HG03095 (cell line): ENCODE results near the gene ANKDD1B.
"Not testable (repeated sequence)": the region's sequence is repeated elsewhere in the genome, so short reads cannot be mapped to it uniquely, and the experiment has no call there.

Experiments
- ATAC-seq: cut with Tn5 transposase; IDR thresholded peaks from one replicate; pipeline ENCODE4 v1.9.1; 2021; ENCODE audit warnings: moderate library complexity; ENCODE audit not compliant: unreplicated experiment

ANKDD1B gene

DNA sequence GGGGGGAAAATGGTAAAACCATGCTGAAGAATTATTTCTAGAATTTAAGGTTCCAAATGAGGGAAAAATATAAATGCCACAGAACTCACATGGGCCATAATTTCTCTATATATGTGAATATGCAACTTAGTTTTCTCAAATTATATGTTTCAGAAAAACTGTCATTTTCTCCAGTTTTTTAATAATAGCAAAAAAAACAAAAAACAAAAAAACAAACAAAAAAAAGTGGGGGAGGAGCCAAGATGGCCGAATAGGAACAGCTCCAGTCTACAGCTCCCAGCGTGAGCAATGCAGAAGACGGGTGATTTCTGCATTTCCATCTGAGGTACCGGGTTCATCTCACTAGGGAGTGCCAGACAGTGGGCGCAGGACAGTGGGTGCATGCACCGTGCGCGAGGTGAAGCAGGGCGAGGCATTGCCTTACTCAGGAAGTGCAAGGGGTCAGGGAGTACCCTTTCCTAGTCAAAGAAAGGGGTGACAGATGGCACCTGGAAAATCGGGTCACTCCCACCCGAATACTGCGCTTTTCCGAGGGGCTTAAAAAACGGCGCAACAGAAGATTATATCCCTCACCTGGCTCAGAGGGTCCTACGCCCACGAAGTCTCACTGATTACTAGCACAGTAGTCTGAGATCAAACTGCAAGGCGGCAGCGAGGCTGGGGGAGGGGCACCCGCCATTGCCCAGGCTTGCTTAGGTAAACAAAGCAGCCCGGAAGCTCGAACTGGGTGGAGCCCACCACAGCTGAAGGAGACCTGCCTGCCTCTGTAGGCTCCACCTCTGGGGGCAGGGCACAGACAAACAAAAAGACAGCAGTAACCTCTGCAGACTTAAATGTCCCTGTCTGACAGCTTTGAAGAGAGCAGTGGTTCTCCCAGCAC, 84.5 kb downstream of the ANKDD1B start:
- ATAC-seq, result not testable (repeated sequence)

DNA sequence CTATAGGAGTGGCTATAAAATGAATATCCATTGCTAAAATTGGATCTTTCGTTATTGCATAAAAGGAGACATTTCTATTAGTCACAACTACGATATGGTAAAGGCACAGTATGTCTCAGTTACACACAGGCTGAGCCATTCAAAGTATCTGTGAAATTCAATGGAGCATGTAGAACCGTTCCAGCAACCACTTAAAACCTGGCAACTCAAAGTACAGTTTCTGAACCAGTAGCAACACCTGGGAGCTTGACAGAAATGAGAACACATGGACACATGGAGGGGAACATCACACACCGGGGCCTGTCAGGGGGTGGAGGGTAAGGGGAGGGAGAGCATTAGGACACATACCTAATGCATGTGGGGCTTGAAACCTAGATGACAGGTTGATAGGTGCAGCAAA, 90.6 kb downstream of the ANKDD1B start:
- no peak for ATAC-seq

DNA sequence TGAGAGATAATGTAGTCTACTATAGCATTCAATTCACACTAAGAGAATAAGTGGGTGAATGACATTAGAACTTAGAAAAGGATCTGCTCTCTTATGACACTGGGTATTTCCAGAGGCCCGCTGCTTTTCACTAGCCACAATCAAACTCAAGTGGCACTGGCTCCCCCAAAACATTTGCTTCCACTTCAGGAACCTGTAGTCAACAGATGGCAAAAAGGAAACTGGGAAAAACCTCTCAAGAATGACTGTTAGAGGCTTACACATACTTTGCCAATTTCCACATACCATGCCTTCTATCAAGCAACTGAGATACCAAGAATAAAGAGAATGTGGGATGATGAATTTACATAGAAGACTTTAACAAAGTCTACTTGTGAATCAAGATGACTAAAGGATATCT, 94.8 kb downstream of the ANKDD1B start:
- ATAC-seq, result no peak

DNA sequence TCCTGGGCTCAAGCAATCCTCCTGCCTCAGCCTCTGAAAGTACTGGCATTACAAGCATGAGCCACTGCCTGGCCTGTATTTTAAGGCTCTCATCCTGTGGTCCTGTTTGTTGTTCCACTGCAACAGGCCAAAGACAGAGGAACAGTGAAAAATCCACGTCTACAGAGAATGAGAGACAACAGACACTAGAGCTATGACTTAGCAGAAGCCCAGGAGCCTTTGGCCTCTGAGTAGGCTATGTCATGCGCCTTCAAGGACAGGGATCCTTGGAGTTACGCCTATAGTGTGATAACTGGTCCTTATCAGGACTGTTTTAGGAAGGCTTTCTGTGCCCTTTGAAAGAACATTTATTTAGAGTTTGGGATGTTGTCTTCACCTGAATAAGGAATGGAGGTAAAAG, 95.5 kb downstream of the ANKDD1B start:
- no peak for ATAC-seq

DNA sequence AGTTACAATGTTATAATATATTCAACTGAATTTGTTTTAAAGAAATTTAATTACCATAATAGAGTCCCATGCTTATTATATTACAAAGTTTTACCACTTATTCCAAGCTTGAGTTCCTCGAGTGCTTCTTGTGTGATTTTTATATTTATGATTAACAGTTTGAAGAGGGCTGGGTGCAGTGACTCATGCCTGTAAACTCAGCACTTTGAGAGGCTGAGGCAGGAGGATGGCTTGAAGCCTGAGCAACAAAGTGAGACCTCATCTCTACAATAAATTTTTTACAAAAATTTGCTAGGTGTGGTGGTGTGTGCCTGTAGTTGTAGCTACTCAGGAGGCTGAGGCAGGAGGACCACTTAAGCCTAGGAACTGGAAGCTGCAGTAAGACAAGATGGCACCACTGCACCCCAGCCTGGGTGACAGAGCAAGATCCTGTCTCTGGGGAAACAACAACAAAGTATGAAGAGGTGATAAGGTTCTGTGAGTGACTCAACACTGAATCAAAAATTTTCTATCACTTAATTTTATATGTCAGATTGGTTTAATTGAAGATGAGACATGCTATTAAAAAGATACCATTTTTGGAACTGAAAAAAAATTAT, 96.8 kb downstream of the ANKDD1B start:
- ATAC-seq, result no peak

DNA sequence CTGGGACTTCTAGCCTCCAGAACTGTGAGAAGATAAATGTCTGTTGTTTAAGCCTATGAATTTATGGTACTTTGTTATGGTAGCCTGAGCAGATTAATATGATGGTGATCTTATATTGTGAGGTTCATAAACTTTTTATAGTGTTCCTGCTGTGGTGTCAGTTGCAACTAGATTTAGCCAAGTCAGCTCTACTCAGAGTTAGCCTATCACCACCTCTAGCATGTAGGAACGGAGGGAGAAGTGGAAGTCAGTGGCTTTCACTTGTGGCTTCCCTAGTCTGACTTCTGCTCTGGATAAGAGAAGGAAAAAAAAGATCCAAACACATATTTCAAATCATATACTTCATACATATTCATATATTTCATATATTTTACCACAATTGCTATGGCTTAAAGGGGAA, 99.4 kb downstream of the ANKDD1B start:
- ATAC-seq, result no peak

DNA sequence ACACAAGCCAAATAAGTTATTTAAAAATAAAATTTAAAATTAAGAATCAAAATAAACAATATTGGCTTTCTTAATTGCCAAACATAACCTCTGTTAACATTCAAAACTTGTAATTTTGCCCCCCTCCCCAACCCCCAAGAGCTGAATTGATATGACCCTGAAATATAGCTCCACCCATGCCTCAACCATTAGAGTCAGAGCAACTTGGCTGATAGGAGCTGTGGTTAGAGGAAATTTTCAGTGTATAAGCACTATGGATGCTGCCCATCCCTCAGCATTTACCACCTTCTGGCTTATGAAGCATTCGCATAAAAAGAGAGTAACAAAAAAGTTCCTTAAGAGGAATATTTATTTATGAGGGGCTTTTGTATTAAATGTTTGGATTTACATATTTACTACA, 99.9 kb downstream of the ANKDD1B start:
- no peak for ATAC-seq

DNA sequence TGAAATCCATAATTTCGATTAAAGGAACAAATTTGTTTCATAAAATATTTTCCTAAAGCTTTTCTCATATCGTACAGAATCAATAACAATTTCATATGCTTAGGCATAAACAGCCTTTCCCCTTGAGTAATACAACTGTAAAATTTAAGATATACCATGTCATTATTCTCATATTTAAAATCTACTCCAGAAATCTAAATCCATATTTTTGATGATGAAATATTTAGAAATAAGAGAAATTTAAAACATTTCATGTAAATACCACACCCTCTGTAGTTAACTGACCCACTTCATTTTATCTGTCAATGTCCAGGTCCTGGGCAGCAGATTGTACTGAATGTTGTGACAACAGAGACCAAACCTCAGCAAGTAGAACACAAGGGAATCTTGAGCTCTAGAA, 100.8 kb downstream of the ANKDD1B start:
- no peak for ATAC-seq

DNA sequence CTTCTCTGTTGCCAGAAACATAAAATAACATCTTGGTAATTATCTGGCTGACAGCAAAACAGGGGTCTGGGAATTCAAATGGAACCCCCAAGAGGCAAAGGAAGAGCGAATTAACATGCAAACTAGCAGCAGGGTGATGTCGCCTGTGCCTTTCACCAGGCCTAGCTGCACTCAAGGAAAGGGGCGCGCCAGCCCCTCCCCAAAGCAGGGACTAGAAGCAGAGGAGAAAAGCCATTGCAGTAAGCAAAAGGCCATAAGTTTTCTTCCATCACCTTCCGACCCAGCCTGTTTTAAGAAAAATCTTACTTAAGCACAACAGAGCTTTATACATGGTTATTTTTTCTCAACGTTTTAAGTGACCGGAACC, 105.4 kb downstream of the ANKDD1B start:
- peak; percentile 10 for ATAC-seq

DNA sequence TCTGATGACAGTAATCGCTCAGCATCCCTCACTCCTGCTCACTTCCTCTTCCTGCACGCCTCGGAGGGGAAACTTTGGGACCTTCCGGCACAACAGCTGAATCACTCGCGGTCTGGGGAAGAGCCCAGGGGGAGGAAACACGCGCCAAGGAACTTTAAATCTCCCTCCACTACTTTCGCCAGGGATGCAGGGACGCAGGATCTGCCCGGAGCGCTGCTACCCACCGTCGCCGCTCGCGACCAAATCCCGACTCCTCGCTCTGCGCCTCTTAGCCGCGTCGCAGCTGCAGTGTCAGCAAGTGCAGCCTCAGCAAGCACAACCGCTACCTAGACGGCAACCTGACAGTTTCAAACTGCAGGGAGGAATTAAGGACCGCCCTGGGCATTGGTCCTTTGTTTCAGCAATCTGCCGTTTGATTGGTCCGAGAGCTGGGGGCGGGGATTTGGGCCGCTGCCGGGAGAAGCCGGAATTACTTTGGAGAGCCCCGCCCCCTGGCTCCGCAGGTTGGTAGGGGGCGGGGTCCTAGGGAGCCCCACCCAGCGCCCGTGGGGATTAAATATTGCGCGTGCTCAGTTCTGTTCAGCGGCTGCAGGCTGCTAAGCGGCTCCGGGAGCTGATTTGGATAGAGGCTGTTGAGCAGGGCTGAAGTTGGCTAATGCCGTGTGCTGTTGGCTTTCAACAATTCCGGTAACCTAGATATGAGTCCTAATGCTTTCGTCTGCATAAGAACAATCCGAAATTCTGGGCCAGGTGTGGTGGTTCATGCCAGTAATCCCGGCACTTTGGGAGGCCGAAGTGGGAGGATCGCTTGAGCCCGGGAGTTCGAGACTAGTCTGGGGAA, 106.0 kb downstream of the ANKDD1B start, which contains the start of gene POC5:
Gene POC5, minus strand, starts transcription at position 356 of the 841 bp plus-strand sequence. CDS start 4,500 bp downstream, outside the sequence.
- ATAC-seq, result peak; percentile 95

DNA sequence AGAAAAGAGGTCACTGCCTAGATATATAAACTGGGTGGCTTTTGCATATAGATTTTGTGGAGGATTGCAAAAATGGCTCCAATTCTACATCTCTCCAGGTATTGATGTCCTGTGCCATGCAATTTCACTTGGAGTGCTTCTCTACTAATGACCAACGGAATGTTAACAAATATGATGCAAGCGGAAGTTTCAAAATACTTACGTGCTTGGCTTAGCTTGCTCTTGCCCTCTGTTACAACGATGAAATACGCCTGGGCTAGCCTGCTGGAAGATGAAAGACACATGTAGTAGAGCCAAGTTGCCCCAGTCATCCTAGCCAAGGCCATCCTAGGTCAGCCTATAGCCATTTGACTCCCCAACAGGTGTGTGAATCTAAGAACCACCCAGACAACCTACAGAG, 109.6 kb downstream of the ANKDD1B start:
- ATAC-seq, result no peak
